GM21447 (cell line): Measurements from ENCODE around the gene MUC2.
"Not testable (repeated sequence)": the region's sequence is repeated elsewhere in the genome, so short reads cannot be mapped to it uniquely, and the experiment has no call there.

ENCODE experiments used
- ATAC-seq: cut with Tn5 transposase; IDR thresholded peaks from one replicate; pipeline ENCODE4 v1.9.1; 2021; ENCODE audit not compliant: unreplicated experiment

Gene MUC2

GRCh38 chr11:1102996-1103395 lies 28.3 kb downstream of the MUC2 start:
- no peak for ATAC-seq

- no peak for ATAC-seq
These were observed 29.0 kb downstream of the MUC2 start for GRCh38 chr11:1103401-1104360.

DNA sequence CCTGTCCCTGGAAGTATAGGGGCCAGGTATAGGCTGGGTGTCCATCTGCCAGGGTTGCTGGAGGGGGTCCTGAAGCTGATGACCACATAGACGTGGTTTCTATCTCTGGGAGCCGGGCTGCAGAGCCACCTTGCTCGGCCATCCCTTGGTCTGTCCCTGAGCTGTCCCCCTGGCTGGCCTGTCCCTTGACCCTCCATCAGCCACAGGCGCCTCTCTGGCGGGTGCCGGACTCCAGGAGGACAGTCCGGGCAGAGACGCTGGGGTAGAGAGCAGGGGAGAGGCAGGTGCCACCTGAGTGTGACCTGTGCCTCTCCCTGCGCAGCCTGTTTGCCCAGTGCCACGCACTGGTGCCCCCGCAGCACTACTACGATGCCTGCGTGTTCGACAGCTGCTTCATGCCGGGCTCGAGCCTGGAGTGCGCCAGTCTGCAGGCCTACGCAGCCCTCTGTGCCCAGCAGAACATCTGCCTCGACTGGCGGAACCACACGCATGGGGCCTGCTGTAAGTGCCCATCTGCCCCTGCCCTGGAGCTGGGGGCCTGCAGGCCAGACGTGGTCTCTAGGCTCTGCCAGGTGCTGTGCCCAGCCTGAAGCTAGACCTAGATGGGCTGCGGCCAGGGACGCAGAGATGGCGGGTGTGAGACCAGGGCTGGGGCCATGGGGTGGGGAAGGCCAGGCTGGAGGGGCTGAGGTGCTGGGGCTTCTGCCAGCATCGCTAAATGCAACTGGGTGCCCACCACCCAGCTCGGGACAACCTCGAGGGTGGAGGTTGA lies 29.9 kb downstream of the MUC2 start:
- no peak for ATAC-seq

- no peak for ATAC-seq
These were observed 30.5 kb downstream of the MUC2 start for GRCh38 chr11:1105183-1105565.

DNA sequence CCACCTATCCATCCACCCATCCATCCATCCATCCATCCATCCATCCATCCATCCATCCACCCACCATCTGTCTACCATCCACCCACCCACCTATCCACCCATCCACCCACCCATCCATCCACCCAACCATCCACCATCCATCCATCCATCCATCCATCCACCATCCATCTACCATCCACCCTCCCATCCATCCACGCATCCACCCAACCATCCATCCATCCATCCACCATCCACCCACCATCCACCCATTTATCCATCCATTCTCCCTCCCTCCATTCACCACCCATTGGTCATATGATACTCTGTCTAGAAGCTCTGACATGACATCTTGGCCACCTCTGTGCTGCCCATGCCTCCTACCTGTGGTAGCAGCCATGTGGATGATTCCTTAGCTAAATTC lies 31.7 kb downstream of the MUC2 start:
- ATAC-seq, result no peak

GRCh38 chr11:1107316-1108245 lies 32.9 kb downstream of the MUC2 start:
- no peak for ATAC-seq

DNA sequence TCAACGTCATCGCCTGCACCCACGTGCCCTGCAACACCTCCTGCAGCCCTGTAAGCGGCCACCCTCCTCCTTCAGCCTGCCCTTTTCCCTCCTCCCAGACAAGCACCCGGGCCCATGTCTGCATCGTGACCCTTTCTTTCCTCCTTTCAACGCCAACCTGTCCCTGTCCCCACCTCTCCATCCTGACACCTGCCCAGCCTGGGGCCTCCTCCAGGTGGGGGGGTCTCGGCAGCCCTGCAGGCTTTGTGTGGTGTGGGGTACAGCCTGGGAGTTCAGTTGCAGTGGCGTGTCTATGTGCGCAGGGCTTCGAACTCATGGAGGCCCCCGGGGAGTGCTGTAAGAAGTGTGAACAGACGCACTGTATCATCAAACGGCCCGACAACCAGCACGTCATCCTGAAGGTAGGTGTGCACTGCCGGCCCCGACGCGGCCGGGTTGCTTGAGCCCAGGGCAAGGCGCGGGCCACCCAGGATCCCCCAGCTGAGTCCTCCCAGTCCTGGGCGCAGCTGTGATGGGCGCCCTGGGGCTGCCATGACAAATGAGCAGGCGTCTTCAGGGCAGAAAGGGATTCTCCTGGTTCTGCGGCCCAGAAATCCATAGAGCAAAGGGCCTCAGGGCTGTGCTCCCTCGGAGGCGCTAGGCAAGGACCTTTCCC lies 33.7 kb downstream of the MUC2 start:
- ATAC-seq, result no peak

GRCh38 chr11:1109101-1109917 lies 34.6 kb downstream of the MUC2 start:
- ATAC-seq, result no peak

DNA sequence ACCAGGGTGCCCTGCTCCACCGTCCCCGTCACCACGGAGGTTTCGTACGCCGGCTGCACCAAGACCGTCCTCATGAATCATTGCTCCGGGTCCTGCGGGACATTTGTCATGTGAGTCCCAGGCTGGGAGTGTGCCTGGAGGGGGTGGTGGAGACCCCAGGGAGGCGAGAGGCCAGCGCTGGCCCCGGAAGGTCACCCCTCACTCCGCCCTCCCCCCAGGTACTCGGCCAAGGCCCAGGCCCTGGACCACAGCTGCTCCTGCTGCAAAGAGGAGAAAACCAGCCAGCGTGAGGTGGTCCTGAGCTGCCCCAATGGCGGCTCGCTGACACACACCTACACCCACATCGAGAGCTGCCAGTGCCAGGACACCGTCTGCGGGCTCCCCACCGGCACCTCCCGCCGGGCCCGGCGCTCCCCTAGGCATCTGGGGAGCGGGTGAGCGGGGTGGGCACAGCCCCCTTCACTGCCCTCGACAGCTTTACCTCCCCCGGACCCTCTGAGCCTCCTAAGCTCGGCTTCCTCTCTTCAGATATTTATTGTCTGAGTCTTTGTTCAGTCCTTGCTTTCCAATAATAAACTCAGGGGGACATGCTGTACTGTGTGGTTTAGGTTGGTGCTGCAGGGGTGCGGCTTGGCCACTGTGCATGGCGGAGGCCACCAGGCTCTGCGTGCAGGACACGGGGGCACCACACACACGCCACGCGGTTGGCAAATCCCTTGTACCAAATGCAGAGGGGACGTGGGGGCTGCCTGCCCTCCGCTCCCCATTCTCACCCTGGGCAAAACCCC lies 35.4 kb downstream of the MUC2 start:
- no peak for ATAC-seq

GRCh38 chr11:1111545-1112212 lies 37.0 kb downstream of the MUC2 start:
- no peak for ATAC-seq

DNA sequence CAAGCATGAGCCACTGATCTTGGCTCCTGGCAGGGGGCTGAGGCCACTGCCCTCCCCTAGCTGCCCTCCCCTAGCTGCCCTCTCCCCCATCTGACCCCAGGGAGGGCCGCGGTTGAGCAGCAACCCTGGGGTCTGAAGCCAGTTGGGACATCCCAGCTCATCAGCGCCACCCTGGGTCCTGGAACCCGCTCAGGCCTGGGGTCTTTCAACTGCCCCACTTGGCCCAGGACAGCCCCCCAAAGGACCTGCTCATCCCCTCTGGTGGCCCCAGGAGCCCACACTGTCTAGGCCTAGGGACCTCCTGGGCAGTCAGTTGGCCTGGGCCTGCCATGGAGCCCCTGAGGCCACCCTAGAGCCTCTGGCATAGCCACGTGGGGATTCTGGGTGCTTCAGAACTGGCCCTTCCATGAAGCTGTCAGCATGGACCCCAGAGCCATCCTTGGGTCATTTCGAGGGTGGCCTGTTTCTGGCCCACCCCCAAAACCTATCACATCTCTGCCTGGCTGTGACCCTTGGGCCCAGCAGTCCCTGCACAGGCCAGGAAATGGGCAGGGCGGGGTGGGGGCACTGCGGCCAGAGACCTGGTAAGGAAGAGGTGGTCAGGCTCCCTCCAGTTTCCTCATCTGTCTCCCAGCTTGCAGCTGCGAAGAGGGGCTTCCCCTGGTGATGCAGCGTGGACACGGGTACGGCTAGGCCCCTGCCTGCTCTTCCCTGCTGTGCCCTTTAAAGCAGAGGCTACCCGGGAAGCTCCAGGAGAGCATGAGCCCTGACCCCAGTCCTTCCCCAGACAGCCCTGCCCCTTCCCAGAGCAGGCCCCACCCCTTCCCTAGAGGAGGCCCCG lies 37.9 kb downstream of the MUC2 start:
- no peak for ATAC-seq

DNA sequence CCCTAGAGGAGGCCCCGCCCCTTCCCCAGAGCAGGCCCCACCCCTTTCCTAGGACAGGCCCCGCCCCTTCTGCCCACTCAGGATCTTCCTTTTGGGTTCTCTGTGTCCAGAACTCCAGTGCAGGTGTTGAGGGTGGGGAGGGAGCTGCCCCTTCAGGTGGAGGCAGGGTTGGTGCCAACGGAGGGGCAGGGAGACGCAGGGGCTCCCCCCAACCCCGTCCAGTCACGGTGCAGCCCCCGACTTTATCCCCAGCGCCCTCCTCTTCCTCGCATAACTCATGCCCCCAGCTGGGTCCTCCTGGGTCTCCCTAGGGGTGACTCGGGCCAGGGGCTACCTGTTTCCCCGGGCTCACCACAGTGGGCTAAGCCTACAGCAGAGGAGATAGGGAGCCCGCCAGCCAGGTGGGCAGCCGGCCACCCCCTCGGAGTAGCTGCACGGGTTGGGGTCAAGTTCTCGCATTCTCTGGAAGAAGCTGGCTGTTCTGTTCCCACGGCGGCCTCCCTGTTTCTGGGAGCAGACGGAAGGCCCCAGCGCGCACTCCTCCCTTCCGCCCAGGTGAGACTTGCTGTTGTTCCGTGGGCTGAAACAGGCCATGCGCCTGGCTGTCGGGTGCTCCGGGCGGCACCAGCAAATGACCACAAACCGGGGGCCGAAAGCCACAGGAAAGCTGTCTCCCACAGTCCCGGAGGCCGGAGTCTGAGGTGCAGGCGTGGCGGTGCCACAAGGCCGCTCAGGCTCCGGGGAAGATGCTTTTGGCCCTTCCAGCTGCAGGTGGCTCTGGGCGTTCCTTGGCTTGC lies 38.9 kb downstream of the MUC2 start:
- ATAC-seq, result no peak

DNA sequence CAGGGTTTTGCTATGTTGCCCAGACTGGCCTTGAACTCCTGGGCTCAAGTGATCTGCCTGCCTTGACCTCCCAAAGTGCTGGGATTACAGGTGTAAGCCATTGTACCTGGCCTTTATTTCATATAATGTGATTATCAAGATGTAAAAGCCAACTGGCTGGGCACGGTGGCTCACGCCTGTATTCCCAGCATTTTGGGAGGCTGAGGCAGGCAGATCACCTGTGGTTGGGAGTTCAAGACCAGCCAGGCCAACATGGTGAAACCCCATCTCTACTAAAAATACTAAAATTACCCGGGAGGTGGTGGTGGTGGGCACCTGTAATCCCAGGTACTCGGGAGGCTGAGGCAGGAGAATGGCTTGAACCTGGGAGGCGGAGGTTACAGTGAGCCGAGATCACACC lies 40.6 kb downstream of the MUC2 start:
- ATAC-seq, result not testable (repeated sequence)

DNA sequence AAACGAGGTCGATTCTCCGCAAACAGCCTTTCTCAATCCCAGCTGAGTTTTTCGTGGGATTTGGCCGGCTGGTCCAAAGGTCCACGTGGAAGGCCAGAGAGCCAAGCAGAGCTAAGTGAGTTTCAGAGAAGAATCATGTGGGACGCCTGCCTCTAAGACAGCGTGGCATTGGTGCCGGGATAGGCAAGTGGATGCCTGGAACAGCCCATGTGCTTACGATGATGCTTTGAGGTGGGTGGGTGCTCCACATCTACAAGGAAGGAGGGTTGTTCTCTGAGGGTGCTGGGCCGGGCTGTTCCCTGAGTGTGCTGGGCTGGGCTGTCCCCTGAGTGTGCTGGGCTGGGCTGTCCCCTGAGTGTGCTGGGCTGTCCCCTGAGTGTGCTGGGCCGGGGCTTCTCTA lies 41.4 kb downstream of the MUC2 start:
- ATAC-seq, result no peak

GRCh38 chr11:1116666-1117390 lies 42.2 kb downstream of the MUC2 start:
- no peak for ATAC-seq

GRCh38 chr11:1117992-1118391 lies 43.3 kb downstream of the MUC2 start:
- no peak for ATAC-seq
